Prostate gland (tissue), 2 donors: ENCODE measurements around the gene AGAP2. TPM values are rescaled to one million over a fixed set of nuclear protein-coding genes. Genes with fewer than 3 reads are reported as not detected.
A peak's percentile ranks its signal among the peaks of the same experiment; 100 is the strongest.

Experiments
- DNase-seq: peaks from one replicate; pipeline ENCODE4 v3.0.0-alpha.2; 2019; ENCODE audit warnings: low spot score
- H3K27ac ChIP-seq, 2 donors: fragments of 200-600 bp; sonication (generic); 2 replicates each; pipeline ENCODE4 v1.5.1; 2017 to 2019
- H3K27me3 ChIP-seq: fragments of 200-600 bp; sonication (generic); replicated peaks from 2 replicates; pipeline ENCODE4 v1.5.1; 2019; ENCODE audit not compliant: insufficient read depth
- H3K36me3 ChIP-seq, 2 donors: fragments of 200-600 bp; sonication (generic); 1 replicate in 1 of 2; 2 replicates in 1 of 2; pipeline versions ENCODE4 v1.5.1 to v1.8.1; 2017 to 2019
- H3K4me1 ChIP-seq: fragments of 200-600 bp; sonication (generic); replicated peaks from 2 replicates; pipeline ENCODE4 v1.5.1; 2019
- H3K4me3 ChIP-seq, 2 donors: fragments of 200-600 bp; sonication (generic); 2 replicates each; pipeline ENCODE4 v1.5.1; 2017 to 2019
- H3K9me3 ChIP-seq: fragments of 200-600 bp; sonication (generic); 2 replicates; pipeline ENCODE4 v1.5.1; 2017
- CTCF ChIP-seq, 4 experiments: fragments of 200-600 bp in 2 of 4; fragments of 450-650 bp in 2 of 4; sonication (generic) in 2 of 4; IDR thresholded peaks; 1 replicate in 3 of 4; 2 replicates in 1 of 4; pipeline ENCODE4 v1.5.1; 2016 to 2019; ENCODE audit warnings: antibody characterized with exemption in 4 of 4, mild to moderate bottlenecking in 2 of 4, moderate library complexity in 2 of 4
- POLR2A ChIP-seq: fragments of 450-650 bp; IDR thresholded peaks from one replicate; pipeline ENCODE4 v1.6.1; 2016; ENCODE audit warnings: antibody characterized with exemption, mild to moderate bottlenecking
- POLR2AphosphoS5 ChIP-seq: sonication (generic); formaldehyde crosslinking; IDR thresholded peaks from one replicate; pipeline ENCODE4 v1.6.1; 2017; ENCODE audit warnings: antibody characterized with exemption
- WGBS: methylation state at CpG from one replicate; pipeline ENCODE4 v1.1.5; 2018; 5-methylcytosine and 5-hydroxymethylcytosine counted together
- intact Hi-C: fragments of 100-400 bp; cut with DNase I; formaldehyde crosslinking; loops from one replicate; pipeline ENCODE4 v1.14.2; 2022
- total RNA-seq, 2 donors: library from RNA; depleted of rRNA; stranded (reverse); fragments of >200 nt; gene quantifications; one replicate each; pipeline ENCODE4 v1.1.0, GENCODE V29; 2016

Gene AGAP2
- total RNA-seq, 2 donors from 2014 or later, result 0.82 to 4.2 TPM

GRCh38 chr12:57758552-57759359 lies 20.2 kb upstream of the AGAP2 start:
- no peaks in the 10 kb centered on the region for H3K36me3 ChIP-seq
- intact Hi-C loops, result no loop called here
- no peak overlapping the region for H3K4me3 ChIP-seq
- H3K27ac ChIP-seq, result no peak overlapping the region
- no peak for TF ChIP-seq POLR2AphosphoS5
- peaks cover 3% of the 10 kb centered on the region for H3K4me1 ChIP-seq
- no peaks in the 10 kb centered on the region for H3K27me3 ChIP-seq
- no peaks in the 10 kb centered on the region for H3K9me3 ChIP-seq
- no peak for DNase-seq
- 88% methylated on average over 25 of the region's 25 CpGs for WGBS

DNA sequence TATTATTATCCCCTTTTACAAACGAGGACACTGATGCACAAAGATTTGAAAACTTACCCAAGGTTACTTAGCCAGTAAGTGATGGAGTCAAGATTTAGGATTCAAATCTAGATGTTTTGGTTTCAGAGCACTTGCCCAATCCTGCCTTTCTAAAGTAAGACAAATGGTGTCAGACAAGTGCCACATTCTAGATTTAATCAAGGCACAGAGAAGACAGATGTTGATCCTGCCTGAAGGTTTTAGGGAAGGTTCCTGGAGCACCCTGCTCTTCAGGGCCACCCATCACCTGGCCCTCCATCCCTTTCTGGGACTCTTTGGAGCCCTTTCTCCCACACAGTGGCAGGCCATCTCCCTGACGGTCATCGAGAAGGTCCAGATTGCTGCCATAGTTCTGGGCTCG lies 19.2 kb upstream of the AGAP2 start:
- TF ChIP-seq POLR2AphosphoS5, result no peak
- TF ChIP-seq CTCF (IDR thresholded peaks at IDR 0.05), result no peak
- TF ChIP-seq POLR2A, result no peak
- Histone ChIP-seq H3K4me3 (no peak overlapping the region), H3K27me3 (no peaks in the 10 kb centered on the region), H3K27ac (no peak overlapping the region), H3K36me3 (no peaks in the 10 kb centered on the region), H3K9me3 (no peaks in the 10 kb centered on the region), H3K4me1 (peaks cover 3% of the 10 kb centered on the region)
- DNase-seq, result no peak
- intact Hi-C loops, result no loop called here
- WGBS, result 93% methylated on average over 4 of the region's 4 CpGs

DNA sequence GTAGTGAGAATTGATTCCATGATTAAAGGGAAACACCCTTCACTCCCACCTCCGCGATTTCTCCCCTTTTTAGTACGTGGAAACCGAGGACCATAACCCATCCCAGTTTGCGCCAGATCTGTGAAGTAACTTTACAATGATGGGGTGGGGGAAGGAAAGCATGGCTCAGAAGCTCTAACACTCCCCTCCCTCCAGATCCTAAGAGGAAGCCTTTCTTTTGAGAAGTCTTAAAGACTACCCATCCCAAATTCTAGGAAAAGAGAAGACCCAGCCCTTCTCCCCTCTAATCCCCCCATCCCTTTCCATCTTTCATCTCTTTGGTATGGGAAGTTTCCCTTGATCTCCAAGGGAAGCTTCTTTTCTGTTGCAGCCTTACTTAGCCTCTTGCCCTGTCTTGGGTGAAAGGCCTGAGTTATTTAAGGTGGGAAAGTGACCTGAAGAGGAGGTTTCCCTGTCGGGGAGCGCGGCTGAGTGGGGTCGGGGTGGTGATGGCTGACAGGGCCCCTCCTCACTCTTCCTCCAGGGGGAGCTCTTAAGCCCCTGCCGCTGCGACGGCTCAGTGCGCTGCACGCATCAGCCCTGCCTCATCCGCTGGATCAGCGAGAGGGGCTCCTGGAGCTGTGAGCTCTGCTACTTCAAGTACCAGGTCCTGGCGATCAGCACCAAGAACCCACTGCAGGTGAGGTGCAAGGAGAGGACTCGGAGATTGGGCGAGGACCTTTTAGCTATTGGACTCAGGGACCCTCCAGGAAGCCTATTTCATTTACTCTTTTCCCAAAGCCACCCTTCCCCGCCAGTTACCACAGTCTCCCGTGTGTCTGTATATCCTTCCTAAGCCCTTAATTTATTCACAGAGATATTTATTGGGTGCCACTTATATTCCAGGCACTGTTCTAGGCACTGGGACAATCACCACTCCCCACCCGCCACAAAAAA lies 18.1 kb upstream of the AGAP2 start:
- H3K9me3 ChIP-seq, result no peaks in the 10 kb centered on the region
- 58% methylated on average over 22 of the region's 22 CpGs for WGBS
- H3K4me3 ChIP-seq, result peak overlapping the region in 1 of 2 donors; percentile 80
- no peaks in the 10 kb centered on the region for H3K36me3 ChIP-seq
- peaks cover 3% of the 10 kb centered on the region for H3K4me1 ChIP-seq
- TF ChIP-seq POLR2A (no peak), CTCF (IDR thresholded peaks at IDR 0.05) (peak in 3 of 4 experiments; percentile 11 to 40 (median 30))
- intact Hi-C loops, result no loop called here
- DNase-seq, result no peak
- H3K27ac ChIP-seq, result peak overlapping the region in 1 of 2 donors; percentile 78
- H3K27me3 ChIP-seq, result no peaks in the 10 kb centered on the region

- DNase-seq, result no peak
- H3K36me3 ChIP-seq, result no peaks in the 10 kb centered on the region
- no peak for TF ChIP-seq CTCF (IDR thresholded peaks at IDR 0.05)
- no peak for TF ChIP-seq POLR2AphosphoS5
- peak; percentile 14 for TF ChIP-seq POLR2A
- no peaks in the 10 kb centered on the region for H3K9me3 ChIP-seq
- H3K27ac ChIP-seq, result peak overlapping the region; percentile 66 to 78
- H3K27me3 ChIP-seq, result no peaks in the 10 kb centered on the region
- intact Hi-C loops, result no loop called here
- peaks cover 3% of the 10 kb centered on the region for H3K4me1 ChIP-seq
- H3K4me3 ChIP-seq, result peak overlapping the region; percentile 80 to 87
- WGBS, result 1% methylated on average over 70 of the region's 76 CpGs
Measured at GRCh38 chr12:57755454-57756372, 17.2 kb upstream of the AGAP2 start.

DNA sequence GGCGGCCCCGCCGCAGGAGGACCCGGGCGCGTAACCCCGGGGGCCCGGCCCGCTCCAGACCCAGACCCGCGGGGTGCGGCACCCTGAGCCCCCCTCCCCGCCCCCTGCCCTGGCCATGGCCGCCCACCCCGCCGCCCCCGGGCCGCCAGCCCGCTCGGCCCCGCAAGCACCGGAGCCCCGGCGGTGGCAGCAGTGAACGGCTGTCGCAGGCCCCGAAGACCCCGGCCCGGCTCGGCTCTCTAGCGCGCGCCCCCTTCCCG lies 16.6 kb upstream of the AGAP2 start:
- intact Hi-C loops, result no loop called here
- DNase-seq, result no peak
- TF ChIP-seq POLR2A (no peak), POLR2AphosphoS5 (no peak), CTCF (IDR thresholded peaks at IDR 0.05) (no peak)
- Histone ChIP-seq H3K27me3 (no peaks in the 10 kb centered on the region), H3K36me3 (no peaks in the 10 kb centered on the region), H3K27ac (peak overlapping the region; percentile 66 to 78), H3K9me3 (no peaks in the 10 kb centered on the region), H3K4me1 (peaks cover 3% of the 10 kb centered on the region), H3K4me3 (peak overlapping the region; percentile 80 to 87)
- WGBS, result 0% methylated on average over 17 of the region's 34 CpGs
